ENCODE measurements around the gene CACNB2.

DNA sequence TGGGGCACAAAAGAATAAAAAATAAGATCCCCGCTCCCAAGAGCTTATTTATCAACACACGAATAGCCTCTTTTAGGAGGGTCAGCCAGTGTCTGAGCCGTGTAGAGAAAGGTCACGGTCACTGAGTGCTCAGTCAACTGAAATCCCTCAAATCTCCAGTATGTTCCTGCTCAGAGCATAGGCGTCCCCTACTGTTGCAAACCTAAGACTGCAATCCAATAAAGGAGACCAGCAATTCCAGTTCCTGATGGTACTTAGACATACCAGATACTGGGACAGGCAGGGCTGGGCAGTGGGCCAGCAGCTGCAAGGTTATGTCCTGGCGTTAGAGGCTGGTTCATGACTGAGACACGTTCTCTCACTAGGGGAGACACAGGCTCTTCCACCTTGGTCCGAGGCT is 93.6 kb downstream of the CACNB2 start:
- TF ChIP-seq, protein P1, sequence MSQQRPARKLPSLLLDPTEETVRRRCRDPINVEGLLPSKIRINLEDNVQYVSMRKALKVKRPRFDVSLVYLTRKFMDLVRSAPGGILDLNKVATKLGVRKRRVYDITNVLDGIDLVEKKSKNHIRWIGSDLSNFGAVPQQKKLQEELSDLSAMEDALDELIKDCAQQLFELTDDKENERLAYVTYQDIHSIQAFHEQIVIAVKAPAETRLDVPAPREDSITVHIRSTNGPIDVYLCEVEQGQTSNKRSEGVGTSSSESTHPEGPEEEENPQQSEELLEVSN (IDR thresholded peaks at IDR 0.05; ENCODE audit: borderline replicate concordance, low read depth) = no peak
- TF ChIP-seq POLR2A (IDR thresholded peaks at IDR 0.05; ENCODE audit: low read length) (no peak), RFX5 (IDR thresholded peaks at IDR 0.05) (no peak), EP300 (IDR thresholded peaks at IDR 0.05) (no peak), TP53 (CRISPR knock-in tag; IDR thresholded peaks at IDR 0.05) (no peak), JUN (IDR thresholded peaks at IDR 0.05) (no peak), SMC3 (IDR thresholded peaks at IDR 0.05) (no peak), CEBPB (IDR thresholded peaks at IDR 0.05) (no peak), BHLHE40 (IDR thresholded peaks at IDR 0.05; ENCODE audit: low read depth, low read length) (no peak), CHD4 (IDR thresholded peaks at IDR 0.05; ENCODE audit: borderline replicate concordance) (no peak)
- TF ChIP-seq, protein P2, sequence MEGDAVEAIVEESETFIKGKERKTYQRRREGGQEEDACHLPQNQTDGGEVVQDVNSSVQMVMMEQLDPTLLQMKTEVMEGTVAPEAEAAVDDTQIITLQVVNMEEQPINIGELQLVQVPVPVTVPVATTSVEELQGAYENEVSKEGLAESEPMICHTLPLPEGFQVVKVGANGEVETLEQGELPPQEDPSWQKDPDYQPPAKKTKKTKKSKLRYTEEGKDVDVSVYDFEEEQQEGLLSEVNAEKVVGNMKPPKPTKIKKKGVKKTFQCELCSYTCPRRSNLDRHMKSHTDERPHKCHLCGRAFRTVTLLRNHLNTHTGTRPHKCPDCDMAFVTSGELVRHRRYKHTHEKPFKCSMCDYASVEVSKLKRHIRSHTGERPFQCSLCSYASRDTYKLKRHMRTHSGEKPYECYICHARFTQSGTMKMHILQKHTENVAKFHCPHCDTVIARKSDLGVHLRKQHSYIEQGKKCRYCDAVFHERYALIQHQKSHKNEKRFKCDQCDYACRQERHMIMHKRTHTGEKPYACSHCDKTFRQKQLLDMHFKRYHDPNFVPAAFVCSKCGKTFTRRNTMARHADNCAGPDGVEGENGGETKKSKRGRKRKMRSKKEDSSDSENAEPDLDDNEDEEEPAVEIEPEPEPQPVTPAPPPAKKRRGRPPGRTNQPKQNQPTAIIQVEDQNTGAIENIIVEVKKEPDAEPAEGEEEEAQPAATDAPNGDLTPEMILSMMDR (IDR thresholded peaks at IDR 0.05) = no peak
- TF ChIP-seq, protein P3, sequence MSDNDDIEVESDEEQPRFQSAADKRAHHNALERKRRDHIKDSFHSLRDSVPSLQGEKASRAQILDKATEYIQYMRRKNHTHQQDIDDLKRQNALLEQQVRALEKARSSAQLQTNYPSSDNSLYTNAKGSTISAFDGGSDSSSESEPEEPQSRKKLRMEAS (IDR thresholded peaks at IDR 0.05) = no peak
- TF ChIP-seq, protein P4, sequence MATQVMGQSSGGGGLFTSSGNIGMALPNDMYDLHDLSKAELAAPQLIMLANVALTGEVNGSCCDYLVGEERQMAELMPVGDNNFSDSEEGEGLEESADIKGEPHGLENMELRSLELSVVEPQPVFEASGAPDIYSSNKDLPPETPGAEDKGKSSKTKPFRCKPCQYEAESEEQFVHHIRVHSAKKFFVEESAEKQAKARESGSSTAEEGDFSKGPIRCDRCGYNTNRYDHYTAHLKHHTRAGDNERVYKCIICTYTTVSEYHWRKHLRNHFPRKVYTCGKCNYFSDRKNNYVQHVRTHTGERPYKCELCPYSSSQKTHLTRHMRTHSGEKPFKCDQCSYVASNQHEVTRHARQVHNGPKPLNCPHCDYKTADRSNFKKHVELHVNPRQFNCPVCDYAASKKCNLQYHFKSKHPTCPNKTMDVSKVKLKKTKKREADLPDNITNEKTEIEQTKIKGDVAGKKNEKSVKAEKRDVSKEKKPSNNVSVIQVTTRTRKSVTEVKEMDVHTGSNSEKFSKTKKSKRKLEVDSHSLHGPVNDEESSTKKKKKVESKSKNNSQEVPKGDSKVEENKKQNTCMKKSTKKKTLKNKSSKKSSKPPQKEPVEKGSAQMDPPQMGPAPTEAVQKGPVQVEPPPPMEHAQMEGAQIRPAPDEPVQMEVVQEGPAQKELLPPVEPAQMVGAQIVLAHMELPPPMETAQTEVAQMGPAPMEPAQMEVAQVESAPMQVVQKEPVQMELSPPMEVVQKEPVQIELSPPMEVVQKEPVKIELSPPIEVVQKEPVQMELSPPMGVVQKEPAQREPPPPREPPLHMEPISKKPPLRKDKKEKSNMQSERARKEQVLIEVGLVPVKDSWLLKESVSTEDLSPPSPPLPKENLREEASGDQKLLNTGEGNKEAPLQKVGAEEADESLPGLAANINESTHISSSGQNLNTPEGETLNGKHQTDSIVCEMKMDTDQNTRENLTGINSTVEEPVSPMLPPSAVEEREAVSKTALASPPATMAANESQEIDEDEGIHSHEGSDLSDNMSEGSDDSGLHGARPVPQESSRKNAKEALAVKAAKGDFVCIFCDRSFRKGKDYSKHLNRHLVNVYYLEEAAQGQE (IDR thresholded peaks at IDR 0.05) = no peak

Measured in A549 (cell line).